ENCODE data around the gene DGCR2.

DGCR2 gene

GRCh38 chr22:19110646-19111045 is 11.6 kb downstream of the DGCR2 start:
- DNase-seq = no peak

- DNase-seq = no peak
These were observed 12.2 kb downstream of the DGCR2 start for GRCh38 chr22:19110064-19110458.

DNA sequence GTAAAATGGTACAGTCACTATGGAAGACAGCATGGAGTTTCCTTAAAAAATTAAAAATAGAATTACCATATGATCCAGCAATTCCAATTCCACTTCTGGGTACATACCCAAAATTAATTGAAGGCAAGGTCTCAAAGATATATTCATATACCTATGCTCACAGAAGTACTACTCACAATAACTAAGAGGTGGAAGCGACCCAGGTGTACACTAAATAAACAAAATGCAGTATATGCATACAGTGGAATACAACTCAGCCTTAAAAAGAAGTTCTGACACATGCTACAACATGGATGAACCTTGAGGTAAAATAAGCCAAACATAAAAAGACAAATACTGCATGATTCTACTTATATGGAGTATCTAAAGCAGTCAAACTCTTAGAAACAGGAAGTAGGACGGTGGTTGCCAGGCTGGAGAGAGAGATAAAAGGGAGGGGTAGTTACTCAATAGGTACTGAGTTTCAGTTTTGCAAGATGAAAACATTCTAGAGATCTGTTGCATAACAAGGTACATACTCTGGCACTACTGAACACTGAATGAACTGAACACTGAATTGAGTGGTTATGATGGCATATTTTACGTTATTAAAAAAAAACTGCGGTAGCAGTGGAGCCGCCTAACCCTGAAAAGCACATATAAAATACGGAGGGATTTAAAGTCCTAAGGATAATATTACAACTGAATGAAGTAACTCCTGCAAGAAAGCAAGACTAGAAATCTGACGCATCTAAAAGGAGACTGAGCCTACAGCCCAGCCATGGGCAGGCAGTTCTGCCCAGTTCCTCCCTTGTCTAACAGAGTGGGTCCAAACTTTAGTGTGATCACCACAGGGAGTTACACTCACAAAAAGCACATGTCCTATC is 12.8 kb downstream of the DGCR2 start:
- no peak for DNase-seq

- no peak for DNase-seq
These were observed 13.4 kb downstream of the DGCR2 start for GRCh38 chr22:19108807-19109197.

DNA sequence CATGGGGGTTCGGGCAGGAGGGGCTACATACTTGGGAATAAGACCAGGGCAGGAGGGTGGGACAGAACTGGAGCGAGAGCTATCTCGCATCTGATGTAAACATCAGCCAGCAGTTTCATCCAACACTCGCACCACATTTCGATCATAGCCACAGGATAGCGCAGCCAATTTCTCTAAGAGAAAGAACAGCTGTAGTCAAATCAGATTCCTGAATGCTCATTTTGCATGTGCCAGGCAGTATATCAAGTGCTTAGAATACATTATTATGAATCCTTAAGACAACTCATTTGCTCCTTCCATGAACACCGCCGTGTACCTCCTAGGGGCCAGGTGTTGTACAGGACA is 14.5 kb downstream of the DGCR2 start:
- DNase-seq = no peak

DNA sequence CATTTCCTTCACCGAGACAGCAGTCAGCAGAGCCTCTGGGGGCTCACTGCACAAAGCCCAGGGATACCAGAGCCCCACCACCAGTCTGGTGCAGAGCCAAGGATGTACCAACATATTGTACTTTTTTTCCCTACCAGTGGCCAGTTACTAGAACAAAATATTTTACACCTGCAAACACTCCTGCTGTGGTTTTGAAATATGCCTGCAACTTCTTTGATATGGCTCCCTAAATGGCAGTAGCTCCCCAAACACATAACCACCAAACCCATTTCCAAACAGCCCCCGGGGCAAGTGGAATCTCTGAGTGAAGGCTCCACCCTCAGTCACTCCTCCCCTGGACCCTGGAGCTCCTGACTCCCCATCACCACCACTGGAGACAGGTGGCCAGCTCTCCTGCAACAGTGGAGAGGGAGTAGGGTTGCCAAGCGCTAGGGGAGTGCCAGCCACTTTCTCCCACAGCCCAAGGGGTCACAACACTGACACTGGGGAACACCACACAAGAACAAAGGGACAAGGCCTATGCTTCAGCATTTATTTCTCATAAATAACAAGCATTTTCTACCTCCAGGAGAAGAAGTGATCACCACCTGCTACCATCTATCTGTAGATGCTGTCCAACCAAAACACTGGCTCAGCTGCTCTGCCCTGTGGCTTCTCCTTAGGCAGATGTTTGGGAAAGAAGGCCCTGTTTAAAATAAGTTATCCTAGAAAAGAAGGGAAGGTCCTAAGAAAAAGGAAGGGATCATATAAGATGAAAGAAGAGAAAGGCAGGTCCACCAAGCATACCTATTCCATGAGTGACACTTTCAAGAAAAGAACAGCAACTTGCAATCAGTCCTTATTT is 15.1 kb downstream of the DGCR2 start:
- DNase-seq = no peak

DNA sequence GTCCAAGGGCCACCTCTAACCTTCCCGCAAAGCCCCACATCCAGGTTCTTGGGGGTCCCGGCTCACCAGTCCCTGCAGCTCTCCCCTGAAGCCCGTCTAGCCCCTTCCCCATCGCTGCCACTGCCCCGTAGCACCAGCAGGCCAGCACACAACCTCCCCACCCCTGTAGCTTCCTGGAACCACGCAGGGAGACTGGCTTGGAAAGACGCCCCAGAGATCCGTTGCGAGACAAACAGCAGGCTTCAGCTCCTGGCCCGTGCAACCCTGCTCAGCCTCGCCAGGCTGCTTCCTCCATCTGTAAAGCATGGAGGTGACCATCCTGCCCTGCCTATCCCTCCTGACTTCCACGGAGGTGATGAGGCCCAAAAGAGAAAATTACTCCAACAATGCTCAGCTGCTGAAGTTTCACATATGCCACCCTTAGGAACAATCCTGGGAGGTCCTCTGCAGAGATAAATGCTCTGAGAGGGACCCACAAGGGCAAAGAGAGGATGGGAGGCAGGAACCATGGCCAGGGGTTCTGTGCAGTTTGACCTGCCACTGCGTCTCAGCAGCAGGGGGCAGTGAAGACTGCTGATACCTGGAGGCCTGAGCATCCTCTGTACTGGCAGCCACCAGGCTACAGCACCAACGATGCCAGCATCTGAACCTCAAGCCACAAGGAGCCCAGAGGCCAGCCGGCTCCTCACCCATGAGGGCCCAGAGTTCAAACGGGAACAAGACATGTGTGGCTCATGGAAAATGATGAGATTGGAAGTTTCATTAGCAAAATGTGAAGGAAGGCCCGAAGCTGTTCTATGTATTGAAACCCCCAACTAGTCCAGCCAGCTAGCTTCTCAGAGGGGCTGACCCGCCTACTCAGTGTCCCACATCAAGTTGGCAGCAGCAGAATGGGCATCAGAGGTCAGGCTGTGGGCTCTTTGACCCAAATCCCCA is 16.1 kb downstream of the DGCR2 start:
- no peak for DNase-seq

DNA sequence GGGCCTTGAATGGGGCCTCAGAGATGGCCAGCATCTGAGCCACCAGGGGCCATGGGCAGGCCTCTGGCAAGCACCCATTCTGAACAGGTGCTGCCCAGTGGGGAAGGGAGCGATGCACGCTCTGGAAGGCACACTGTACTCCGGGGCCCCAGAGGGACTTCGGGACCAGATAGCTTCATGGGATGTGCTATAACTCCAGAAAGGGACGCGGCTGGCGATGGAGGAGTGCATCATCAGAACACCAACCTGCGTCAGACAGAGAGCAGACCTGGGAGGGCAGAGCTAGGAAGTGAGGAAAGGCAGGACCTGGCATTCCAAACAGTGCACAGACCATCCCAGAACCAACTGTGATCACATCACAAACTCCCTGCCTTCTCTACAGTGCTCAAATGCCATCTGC is 16.8 kb downstream of the DGCR2 start:
- DNase-seq = no peak

DNA sequence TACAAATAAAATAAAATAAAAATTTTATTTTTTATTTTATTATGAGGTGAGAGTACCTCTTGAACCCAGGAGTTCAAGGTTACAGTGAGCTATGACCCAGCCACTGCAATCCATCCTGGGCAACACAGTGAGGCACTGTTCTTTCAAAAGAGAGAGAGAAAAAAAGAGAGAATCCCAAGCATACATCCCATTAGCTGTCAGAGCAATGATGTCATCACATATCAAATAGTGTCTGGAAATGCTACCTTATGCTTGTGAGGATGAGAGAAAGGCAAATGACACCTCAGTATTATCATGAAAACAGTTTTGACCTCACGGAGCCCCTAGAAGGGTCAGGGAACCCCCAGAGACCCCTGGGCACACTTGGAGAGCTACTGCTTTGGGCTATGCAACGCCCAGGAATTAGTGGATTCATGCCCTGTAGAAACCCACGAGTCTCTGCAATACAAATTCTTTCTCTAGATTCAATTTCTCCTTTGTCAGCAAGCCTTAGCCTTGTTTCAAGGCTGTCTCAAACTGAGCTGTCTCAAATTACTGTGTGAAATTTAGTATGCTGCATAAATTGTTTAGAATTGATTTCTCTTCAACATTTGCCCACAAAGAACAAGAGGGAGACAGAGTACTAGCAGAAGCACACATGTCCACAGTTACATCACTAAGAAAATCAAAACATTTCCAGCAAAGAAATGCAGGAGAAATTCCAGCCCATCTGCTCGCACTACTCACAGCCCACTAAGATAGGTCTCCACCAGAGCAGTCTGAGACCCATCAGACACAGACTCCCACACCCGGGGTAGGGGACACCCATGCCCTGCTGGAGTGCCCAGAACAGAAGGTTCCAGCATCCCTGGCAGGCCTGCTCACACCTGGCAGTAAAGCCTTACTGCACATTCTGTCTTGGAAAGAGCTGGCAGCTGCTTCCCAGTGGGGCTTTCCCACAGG is 18.1 kb downstream of the DGCR2 start:
- no peak for DNase-seq

DNA sequence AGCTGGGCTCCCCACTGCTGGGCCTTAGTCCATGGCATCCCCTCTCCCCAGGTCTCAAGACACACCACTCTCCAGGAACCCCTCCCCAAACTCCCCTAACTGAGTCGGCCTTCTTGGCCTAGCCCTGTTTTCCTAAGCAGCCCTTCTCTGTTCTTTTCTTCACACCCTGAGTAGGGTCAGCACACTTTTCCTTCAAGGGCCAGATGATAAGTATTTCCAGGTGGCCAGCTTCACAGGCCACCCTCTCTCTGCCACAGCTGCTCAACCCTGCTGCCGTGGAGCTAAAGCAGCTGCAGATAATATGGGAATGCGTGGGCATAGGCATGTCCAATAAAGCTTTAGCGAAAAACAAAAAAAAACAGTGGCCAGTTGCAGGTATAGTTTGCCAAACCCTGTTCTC is 24.1 kb downstream of the DGCR2 start:
- no peak for DNase-seq

- DNase-seq = no peak
These were observed 24.7 kb downstream of the DGCR2 start for GRCh38 chr22:19097518-19097917.

GRCh38 chr22:19096555-19096954 is 25.7 kb downstream of the DGCR2 start:
- no peak for DNase-seq

- no peak for DNase-seq
These were observed 27.7 kb downstream of the DGCR2 start for GRCh38 chr22:19094393-19094997.

DNA sequence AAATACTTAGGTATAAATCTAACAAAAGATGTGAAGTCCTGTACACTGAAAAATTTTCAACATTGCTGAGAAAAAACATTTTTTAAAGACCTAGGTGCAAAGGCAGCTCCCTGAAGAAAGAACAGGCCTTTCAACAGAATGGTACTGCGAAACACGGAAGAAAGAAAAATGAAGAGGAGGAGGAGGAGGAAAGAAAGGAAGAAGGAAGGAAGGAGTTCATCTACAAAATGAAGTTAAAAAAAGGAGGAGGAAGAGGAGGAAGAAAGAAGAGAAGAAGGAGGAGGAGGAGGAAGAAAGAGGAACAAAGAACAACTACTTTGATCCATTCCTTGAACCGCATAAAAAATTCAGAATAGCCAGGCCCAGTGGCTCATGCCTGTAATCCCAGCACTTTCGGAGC is 29.5 kb downstream of the DGCR2 start:
- no peak for DNase-seq

DNA sequence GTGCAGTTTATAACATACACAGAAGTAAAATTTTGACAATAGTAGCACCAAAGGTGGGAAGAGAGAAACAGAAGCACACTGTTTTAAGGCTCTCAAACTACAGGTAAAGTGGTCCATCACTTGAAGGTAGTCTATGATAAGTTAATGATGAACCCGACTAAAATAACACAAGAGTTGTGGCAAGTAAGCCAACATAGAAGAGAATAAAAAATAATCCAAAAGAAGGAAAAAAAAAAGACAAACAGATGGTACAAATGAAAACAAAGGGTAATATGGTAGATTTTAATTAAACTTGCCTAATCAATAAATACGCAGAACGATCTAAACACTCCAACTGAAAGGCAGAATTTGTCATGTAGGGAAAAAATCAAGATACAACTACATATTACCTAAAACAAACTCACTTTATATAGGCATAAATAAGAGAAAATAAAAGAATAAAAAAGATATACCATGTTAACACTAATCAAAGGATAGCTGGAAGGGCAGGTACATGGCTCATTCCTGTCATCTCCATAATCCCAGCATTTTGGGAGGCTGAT is 31.6 kb downstream of the DGCR2 start:
- DNase-seq = no peak

- DNase-seq = no peak
These were observed 32.0 kb downstream of the DGCR2 start for GRCh38 chr22:19090183-19090582.

GRCh38 chr22:19088866-19089595 is 33.2 kb downstream of the DGCR2 start:
- DNase-seq = no peak

GRCh38 chr22:19086896-19087295 is 35.3 kb downstream of the DGCR2 start:
- DNase-seq = no peak

GRCh38 chr22:19086417-19086816 is 35.8 kb downstream of the DGCR2 start:
- no peak for DNase-seq

GRCh38 chr22:19085233-19085718 is 36.9 kb downstream of the DGCR2 start:
- no peak for DNase-seq
